HG03039 (cell line): ENCODE measurements around the gene STAT1.

ENCODE experiments used
- ATAC-seq: cut with Tn5 transposase; IDR thresholded peaks from one replicate; pipeline ENCODE4 v1.9.1; 2021; ENCODE audit warnings: mild to moderate bottlenecking, moderate library complexity; ENCODE audit not compliant: unreplicated experiment

STAT1 gene

DNA sequence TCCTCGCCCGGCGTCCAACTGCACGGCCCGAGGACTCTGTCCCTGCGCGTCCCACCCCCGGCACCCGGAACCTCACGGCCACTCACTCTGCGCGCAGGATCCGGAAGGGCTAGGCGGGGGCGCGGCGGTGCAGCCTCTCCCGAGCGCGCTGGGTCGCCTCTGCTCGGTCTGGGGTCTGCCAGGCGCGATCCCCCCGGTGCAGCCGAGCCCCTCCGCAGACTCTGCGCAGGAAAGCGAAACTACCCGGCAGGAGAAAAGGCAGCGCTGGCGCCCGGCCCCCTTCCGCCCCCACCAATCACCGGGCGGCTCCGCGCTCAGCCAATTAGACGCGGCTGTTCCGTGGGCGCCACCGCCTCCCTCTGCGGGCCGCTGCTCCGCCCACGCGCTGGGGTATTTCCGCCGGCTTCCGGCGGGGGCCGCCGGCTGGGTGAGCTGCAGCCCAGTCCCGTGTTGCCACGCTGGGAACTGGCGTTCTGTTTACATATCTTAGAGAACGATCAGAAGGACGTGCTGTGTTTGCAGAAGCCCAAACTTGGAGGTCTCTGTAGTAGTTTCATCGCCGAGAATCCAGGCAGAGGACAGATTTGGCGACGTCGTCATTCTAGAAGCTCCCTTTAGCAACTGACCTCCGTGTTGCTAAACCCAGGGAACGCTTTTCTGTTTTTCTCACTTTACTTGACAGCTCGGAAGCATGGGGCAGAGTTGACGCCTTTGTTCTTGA is at the start of gene STAT1:
Gene STAT1 (minus strand): TSS at position 240 of the 721 bp plus-strand sequence. CDS start 4,168 bp downstream, outside the sequence.
- peak; percentile 82 for ATAC-seq

DNA sequence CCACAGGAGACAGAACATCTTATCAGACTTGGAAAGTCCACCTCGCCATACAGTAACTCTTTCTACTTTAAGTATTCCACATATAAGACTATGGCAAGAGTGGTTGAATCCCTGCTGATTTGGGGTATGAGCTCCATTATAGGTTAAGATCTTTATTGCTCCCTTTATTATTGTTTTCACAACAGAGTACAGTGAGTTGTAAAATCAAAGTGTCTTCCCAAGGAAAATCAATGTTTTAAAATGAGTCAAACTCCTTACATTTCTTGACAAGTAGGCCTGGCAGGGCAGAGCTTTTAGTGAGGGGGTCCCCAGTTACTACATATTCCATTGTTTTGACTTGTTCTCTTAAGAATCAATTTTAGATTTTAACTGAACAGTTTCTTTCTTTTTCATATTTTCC is 49.6 kb upstream of the STAT1 start:
- ATAC-seq, result no peak

DNA sequence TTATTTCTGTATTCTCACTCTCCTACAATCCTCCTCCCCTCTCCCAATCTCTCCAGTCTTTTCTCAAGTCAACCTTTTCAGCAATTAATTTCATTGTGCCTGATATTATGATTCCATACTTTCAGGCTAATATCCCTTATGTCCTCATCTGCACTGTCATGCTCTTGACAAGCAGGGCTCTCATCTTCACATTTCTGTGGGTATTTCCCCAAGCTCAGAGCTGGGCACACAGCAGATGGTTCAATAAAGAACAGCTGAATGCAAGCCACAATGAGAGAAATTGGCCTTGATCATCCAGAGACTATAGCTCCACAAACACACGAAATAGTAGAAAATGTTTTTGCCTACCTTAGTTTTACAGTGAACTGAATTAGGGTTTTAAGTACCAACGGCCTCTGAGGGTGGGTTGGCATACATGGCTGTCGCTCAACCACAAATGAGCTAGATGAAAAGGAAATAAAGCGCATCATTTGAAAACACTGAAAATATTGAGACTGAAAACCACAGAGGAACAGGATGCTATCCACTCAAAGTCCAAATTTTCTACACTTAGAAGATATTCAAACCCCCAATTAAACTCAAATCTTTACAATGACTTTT is 47.5 kb upstream of the STAT1 start:
- ATAC-seq, result no peak

DNA sequence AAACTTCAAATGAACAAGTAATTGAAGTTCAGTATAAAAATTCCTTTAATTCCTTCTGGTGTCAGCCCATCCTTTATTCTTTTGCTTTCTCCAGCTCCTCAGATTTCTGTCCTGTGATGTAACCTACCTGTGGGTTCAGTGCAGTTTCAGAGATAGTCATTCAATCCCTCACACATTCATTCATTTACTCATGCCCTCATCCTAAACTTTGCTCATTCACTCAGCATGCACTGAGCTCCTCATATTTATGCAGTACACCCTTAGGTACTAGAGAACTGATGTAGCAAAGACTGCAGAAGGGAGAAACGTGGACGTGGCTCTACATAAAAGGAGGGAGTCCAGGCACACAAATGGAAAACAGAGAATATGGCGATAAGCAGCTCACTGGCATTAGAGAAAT is 45.3 kb upstream of the STAT1 start:
- no peak for ATAC-seq

DNA sequence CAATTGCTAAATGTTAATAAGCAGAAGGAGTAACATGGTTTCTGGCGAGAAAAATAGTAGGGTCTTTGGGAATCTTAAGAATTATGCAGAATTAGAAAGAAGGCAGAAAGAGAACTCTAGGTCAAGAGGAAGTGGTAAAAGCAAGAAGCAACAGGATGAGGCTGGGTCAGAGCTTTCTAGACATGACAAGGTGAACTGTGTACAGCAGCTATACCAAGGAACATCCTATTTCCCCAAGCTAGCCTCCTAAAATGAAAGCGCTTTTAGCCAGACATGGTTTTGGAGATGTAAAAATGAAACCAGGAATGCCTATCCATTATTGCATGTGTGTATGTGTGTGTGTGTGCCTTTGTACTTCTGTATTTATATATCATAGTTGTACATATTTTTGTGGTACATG is 42.3 kb upstream of the STAT1 start:
- no peak for ATAC-seq

DNA sequence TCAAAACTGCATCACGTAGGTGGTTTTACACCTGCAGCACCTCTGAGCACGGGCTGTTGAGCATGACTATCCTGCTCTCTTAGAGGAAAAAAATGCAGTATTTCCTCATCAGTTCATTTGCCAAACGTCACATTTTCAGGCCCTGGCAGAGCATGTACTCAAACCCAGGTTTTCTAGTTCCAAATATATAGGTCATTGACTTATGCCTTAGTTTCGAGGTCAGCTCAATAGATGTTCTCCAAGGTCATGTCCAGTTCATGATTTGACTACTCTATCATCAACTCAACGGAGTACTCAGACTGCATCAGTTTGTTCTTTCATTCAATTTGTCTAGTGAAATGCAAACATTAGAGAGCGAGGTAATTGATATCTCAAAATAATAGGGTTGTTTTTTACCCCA is 39.3 kb upstream of the STAT1 start:
- ATAC-seq, result no peak

DNA sequence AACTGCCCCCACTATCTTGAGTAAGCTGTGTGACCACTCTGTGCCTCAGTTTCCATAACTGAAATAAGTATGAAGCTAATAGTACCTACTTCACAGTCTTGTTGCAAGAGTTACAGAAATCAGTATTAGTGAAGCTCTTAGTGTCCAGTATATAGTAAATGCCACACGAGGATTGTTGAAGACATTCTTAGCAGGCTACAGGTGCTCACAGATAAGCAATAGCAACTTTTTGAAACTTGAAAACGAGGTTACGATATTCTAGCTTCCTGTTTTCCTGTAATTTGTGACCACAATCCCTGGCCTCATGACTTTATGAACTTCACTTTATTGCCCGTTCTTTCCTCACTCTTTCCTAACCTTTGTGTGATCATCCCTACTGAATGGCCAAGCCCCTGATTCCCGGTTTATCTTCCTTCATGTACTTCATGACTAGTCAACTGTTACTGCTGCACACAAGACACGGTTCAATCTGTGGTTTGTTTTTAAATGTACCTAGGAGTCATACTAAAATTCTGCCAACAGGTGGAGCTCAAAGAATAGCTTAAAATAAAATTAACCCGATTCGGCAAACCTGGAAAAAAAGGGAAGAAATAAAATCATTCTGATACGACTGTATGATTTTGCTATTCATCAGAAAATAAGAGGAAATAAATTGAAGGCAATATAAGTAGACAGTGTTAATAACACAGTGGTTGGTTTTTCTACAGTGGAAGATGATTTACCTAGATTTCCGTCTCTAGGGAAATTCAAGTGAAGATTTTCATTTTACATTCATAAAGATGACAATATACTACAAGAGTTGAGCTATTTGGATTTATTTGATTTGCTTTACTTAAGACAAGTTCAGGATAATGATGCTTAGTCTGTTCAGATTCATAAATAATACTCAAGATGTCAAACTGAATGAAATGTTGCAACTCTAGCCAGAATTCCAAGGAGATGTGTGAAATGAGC is 38.1 kb upstream of the STAT1 start:
- ATAC-seq, result no peak

DNA sequence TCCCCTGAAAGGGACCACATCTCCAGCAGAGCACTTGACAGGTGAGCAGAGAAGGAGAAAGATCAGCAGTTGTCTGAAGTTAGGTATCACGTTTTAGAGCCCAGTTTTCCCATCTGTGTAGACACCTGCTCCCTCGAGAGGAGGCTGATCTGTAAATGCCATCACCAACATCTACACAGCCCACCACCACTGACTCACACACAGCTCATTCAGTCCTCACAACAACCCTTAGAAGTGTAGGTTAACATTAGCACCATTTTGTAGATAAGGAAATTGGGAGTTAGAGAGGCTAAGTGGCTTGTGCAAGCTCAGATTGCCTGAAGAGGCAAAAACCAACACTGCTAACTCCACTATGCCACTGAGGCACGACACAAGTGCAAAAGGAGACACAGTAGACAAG is 37.2 kb upstream of the STAT1 start:
- ATAC-seq, result no peak

DNA sequence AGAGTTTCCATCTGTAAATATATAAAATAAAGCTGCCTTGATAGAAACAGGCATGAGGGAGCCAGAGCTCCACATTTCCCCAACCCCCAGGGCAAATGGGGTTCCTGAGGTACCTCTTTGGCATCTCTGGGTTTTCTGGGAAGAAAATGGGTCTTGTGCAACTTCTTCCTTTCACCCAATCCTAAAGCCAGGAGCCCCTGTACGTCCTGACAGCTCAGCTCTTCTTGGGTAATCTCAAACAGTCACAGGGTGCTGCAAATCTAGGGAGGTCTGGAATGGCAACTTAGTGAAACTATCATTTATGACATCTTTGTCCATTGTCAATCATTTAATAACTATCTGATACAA is 36.6 kb upstream of the STAT1 start:
- ATAC-seq, result no peak

DNA sequence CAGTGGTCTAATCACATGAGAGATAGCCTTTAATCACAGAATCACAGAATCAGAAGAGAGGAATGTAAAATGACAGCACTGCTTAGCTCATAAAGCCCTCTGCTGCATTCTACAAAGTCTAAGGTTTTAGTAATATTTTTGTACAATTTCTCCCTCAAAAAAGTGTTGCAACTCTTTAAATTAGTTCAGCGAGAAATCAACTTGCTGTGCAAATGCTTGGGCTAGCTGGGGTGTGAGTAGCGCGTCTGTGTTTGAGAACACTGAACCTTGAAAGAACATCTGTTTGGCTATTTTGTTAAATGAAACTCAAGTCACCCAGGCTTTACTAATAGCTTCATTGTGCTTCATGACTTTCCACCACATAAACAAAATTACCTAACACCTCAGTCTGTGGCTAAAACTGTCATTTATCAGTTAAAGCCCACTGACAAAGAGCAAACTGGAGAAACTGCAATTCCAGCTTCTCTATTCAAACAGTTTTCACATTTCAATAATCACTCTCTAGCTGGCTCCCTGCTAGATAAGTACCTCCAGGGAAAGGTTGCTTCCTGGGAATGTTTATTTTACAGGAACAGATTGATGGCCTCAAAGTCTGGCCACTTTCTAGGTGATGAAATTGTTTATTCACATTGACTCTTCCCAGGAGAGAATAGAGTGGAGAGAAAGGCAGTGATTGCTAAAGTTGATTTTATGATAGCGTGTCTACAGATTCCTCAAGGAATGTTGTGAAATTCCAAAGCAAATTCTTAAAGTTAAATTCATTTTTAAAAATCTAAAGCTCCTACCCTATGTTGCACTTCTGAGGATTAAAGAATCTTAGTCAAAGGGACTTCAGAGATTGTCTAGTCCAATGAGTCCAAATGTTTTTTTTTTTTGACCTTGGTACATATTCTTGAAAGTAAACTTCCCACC is 36.0 kb upstream of the STAT1 start:
- no peak for ATAC-seq

DNA sequence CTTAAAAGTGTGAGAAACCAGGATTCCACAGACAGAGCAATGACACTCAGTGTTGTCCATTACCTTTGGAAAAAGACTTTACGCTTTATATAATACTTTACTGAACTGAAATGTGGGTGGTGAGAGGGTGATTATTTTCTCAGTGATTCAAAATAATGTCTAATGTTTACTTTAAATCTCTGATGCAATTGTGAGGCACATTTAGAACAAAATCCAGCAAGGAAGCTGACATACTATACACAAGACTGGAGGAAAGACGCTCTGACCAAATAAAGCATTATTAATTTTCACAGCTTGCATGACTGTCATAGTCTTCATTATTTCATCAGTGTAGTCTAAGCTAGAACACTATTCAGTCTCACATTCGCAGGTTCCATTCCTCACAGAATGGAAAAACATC is 34.1 kb upstream of the STAT1 start:
- ATAC-seq, result no peak

DNA sequence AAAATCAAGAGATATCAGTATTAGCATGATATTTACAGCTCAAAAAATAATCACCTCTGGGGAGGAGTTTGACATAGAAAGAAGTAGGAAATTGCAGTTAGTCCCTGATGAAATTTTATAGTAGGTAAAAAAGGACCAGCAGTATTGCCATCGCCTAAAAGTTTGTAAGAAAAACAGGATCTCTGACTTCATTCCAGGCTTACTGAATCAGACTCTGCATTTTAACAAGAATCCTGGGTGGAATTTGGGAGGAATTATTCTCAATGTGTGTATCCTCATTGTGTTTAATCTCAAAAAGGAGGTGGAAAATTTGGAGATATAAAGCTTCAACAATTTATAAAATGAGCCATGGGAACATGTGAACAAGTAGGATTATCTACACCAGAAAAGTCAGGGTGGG is 31.2 kb upstream of the STAT1 start:
- no peak for ATAC-seq

DNA sequence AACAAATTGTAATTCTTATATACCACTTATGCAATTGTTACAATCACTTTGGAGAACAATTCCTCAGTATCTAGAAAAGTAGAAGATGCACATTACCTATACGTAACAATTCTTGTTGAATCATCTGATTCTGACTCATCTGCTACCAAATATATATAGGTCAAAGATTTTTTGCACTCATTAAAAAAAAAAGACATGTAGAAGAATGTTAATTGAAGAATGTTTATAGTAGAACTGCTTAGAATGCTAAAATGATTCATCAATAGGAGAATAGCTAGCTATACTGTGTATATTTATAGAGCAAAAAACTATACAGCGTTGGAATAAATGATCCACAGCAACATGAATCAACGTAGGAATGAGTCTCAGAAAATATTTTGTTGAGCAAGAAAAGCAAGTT is 29.5 kb upstream of the STAT1 start:
- ATAC-seq, result no peak

DNA sequence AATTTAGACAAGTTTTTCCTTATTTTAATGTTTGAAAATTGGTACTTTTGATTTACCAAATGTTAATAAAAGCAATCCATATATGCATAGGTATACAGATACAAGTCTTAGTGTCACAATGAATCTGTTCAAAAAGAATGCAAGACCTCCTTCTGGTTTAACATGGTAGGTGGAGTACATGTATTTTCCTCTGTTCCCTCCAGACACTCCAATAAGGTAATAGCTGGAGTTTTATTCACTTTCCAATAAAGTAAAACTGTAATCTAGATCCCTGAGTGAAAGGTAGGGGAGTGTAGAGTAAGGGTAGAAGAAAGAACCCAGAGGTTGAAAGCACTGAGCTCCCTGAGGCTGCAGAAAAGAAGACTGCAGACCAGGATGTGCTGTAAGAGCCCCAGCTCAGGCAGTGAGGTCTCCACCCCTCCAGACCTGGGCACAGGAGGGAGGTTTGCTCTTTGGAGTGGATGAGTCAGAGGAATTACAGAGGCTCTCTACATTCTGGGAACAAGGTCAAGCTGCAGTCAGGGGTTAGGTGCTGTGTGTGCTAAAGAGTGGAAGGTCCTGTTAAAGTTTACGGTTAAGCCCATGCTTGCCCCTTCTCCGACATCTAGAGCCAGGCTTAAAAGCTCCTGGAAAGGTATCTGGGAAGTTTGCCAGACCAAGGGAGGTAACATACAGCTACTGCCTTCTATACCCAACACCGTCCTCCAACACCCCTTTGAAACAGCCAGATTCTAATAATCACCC is 27.6 kb upstream of the STAT1 start:
- ATAC-seq, result no peak

DNA sequence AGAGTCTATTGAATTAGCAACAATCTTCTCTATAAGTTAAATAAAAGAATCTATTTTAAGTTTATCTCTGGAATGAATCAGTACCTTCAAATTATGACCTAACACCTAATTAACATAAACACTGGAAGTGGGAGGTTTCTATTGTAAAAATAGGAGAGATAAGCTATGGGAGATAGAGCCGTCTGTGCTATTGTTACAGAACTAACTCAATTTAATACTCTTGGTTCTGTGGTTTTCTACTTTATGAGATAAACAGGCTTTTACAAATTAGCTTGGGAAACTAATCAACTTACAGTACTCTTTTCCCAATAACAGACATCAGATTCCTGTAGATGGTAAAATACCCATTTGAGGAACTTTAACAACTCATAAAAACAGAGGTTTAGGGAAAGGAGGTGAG is 25.6 kb upstream of the STAT1 start:
- no peak for ATAC-seq

DNA sequence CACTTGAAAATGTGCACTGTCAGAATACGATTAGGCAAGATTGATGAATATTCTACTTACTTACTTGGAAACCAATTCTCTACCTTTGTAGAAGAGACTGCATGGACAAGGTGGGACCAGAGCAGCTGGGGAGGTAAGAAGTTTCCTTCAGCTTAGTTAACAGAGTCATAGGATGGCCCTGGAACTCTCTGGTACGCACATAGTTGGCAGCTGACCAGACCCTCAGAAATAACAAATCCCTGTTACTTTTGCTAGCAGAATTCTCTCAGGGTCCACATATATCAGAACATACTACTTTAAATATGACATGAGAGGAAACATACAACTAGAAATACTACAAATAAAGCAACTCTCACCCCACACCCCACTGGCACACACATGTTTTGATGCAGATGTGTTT is 24.8 kb upstream of the STAT1 start:
- ATAC-seq, result no peak

DNA sequence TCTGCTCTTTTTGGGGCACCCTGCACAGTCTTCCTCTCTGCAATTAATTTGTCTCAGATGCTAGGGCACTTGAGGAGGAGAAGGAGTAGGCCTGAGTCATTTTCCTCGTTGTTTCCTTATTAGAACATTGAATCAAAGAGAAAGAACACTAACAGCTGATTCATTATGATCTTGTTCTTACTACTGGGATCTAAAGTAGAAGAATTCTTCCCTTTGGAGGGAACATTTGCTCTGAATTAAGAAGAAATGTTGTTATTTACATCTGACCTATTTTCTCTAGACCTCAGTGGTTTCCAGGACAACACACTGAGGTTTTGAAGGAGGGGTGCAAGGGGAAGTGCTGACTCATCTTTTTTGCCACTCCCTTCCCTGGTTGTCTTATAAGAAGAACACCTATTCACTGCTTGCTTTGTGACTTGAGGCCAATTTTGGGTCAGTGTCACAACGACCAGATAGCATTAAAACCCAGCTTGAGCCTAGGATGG is 24.3 kb upstream of the STAT1 start:
- no peak for ATAC-seq

DNA sequence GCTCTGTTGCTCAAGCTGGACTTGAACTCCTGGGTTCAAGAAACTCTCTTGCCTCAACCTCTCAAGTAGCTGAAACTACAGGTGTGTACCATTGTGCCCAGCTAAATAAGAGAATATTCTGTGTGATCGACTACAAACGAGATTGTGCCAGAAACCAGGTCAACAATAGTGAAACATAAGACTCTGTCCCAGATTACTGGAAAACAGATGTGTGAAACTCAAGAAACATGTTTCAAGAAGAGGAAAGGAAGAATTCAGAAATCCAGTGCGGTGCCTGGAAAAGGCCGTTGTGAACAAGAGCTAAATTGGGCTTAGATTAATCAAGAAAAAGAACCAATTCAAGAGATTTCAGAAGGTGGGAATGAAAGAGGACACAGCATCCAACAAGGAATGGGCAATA is 23.4 kb upstream of the STAT1 start:
- ATAC-seq, result no peak

DNA sequence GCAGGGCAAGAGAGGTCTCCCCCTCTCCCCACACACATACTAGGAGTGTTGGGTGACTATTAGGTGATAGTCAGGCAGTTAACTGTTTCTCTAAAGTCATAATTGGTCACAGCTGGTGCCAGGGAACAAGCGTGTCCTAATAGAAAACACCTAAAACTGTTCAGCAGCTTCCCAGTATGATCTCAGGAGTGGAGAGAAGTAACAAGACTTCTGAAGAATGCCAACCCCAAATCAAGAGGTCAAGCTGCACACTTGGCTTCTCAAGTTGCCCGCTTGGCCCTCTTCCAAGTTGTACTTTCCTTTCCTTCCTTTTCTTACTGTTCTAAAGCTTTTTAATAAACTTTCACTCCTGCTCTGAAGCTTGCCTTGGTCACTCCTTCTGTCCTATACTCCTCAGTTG is 22.4 kb upstream of the STAT1 start:
- ATAC-seq, result no peak
